ENCODE data around the gene USP13. TPM values are rescaled to one million over a fixed set of nuclear protein-coding genes. Genes with fewer than 3 reads are reported as not detected.

USP13 gene
- total RNA-seq, 4 donors from 2014 or later, result 117 to 453 (median 249) TPM

DNA sequence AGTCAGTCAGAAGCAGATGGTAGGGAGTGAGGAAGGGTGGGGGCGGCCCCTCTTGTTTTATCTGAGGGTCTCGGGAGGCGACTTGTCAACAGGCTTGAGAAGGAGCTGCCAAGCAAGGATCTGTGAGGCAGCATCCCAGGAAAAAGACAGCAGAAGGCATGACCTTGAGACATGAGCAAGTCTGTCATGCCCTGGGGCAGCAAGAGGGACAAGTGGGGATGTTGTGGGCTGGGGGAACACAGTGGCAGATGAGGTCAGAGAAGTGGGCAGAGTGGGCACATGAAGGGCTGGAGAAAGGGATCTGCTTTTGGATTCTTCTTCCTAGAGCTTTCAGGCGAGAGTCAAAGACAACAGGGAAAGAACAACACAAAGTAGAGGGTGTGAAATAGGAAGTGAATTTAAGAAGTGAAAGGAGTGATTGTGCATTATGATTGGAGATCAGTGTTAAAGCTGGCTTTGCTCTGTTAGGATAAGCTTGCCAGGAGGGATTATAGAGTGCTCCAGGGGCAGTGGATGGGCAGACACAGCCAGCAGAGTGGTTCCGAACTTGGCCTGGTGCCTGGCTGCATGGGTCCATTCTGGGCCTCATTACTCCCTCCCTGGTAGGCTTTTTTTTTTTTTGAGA is 73.3 kb downstream of the USP13 start:
- in situ Hi-C loops (cut with MboI; ENCODE audit: low sequenced_read_pairs in 4 of 4), result no loop called here
- no peaks in the 10 kb centered on the region for H3K27me3 ChIP-seq
- no peak for ATAC-seq
- H3K27ac ChIP-seq, result peak overlapping the region; percentile 70 to 75 (median 71)
- TF ChIP-seq POLR2A (IDR thresholded peaks at IDR 0.05), result no peak
- TF ChIP-seq, protein P1, sequence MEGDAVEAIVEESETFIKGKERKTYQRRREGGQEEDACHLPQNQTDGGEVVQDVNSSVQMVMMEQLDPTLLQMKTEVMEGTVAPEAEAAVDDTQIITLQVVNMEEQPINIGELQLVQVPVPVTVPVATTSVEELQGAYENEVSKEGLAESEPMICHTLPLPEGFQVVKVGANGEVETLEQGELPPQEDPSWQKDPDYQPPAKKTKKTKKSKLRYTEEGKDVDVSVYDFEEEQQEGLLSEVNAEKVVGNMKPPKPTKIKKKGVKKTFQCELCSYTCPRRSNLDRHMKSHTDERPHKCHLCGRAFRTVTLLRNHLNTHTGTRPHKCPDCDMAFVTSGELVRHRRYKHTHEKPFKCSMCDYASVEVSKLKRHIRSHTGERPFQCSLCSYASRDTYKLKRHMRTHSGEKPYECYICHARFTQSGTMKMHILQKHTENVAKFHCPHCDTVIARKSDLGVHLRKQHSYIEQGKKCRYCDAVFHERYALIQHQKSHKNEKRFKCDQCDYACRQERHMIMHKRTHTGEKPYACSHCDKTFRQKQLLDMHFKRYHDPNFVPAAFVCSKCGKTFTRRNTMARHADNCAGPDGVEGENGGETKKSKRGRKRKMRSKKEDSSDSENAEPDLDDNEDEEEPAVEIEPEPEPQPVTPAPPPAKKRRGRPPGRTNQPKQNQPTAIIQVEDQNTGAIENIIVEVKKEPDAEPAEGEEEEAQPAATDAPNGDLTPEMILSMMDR (IDR thresholded peaks at IDR 0.05 in 4 of 5, conservative IDR thresholded peaks at IDR 0.05 in 1 of 5), result no peak
- no peak for DNase-seq
- peaks cover 28 to 42% of the 10 kb centered on the region in 2 donors for H3K4me1 ChIP-seq
- peaks cover 0 to 26% of the 10 kb centered on the region in 2 donors for H3K36me3 ChIP-seq
- no peak overlapping the region for H3K4me3 ChIP-seq
- intact Hi-C loops (cut with DNase I; ENCODE audit: low total_unique reads), result no loop called here
- no peaks in the 10 kb centered on the region for H3K9me3 ChIP-seq

DNA sequence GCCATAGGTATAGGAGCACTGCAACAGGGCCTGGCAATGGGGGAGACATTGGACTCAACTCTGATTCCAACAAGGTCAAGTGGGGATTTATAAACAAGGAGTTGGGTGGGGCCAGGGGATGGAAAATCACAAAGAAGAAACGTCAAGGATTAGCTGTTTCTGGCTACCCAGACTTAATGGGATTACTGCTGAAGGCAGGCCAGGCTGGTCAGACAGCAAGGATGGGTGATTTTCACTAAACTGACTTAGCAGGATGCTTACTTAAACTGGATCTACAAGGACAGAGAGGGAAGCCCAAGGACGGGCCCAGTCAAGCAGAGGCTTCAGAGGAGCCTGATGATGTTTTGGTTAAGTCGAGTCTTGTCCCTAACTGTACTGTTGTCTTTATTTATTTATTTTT is 76.2 kb downstream of the USP13 start:
- ATAC-seq, result no peak

DNA sequence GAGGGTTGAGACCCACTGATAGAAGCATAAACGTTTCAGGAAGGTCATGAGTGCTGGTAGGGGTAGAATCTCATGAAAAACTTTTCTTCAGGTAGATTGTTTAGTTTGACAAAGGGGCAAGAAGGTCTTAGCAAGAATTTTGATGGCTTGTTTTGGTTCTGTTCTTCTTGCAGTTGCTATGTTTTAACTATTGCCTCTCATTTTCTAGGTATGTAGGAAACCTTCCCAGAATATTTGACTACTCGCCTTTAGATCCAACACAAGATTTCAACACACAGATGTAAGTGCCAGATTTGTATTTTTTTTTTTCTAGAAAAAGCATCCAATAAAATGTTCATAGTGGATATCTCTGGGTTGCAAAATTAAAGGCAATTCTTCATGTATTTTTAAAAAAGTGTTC is 77.1 kb downstream of the USP13 start:
- DNase-seq (no peak), ATAC-seq (no peak)
- intact Hi-C loops (cut with DNase I; ENCODE audit: low total_unique reads) (loop anchor here (5.0 kb wide), 1 partner anchor 63 kb away; no protein-coding TSS in a partner anchor), in situ Hi-C loops (cut with MboI; ENCODE audit: low sequenced_read_pairs in 4 of 4) (loop anchor here in 1 of 4 donors (5.0 kb wide), 1 partner anchor 58 kb away; no protein-coding TSS in a partner anchor)
- TF ChIP-seq, protein P1 (IDR thresholded peaks at IDR 0.05 in 4 of 5, conservative IDR thresholded peaks at IDR 0.05 in 1 of 5), result no peak
- no peak for TF ChIP-seq POLR2A (IDR thresholded peaks at IDR 0.05)
- Histone ChIP-seq H3K9me3 (no peaks in the 10 kb centered on the region), H3K27me3 (no peaks in the 10 kb centered on the region), H3K4me3 (no peak overlapping the region), H3K27ac (peak overlapping the region; percentile 88 to 96 (median 94)), H3K4me1 (peaks cover 63 to 64% of the 10 kb centered on the region in 2 donors), H3K36me3 (no peaks in the 10 kb centered on the region)

More for the DNA sequence above, 76.2 kb downstream of the USP13 start:
- Histone ChIP-seq H3K27me3 (no peaks in the 10 kb centered on the region), H3K4me3 (no peak overlapping the region), H3K36me3 (no peaks in the 10 kb centered on the region), H3K27ac (peak overlapping the region; percentile 88 to 96 (median 94)), H3K4me1 (peaks cover 54 to 66% of the 10 kb centered on the region in 2 donors), H3K9me3 (no peaks in the 10 kb centered on the region)
- DNase-seq, result no peak
- TF ChIP-seq POLR2A (IDR thresholded peaks at IDR 0.05), result no peak
- TF ChIP-seq, protein P1 (IDR thresholded peaks at IDR 0.05 in 4 of 5, conservative IDR thresholded peaks at IDR 0.05 in 1 of 5), result no peak
- intact Hi-C loops (cut with DNase I; ENCODE audit: low total_unique reads), result no loop called here
- in situ Hi-C loops (cut with MboI; ENCODE audit: low sequenced_read_pairs in 4 of 4), result no loop called here

- Histone ChIP-seq H3K27ac (peak overlapping the region; percentile 88 to 96 (median 94)), H3K4me3 (no peak overlapping the region)
- in situ Hi-C loops (cut with MboI; ENCODE audit: low sequenced_read_pairs in 4 of 4), result loop anchor here in 1 of 4 donors (5.0 kb wide), 1 partner anchor 58 kb away; no protein-coding TSS in a partner anchor
Observed at GRCh38 chr3:179730506-179730905, 77.7 kb downstream of the USP13 start.

More at GRCh38 chr3:179730506-179730905, 77.7 kb downstream of the USP13 start:
- ATAC-seq (peak; percentile 63 to 73), DNase-seq (peak; percentile 71 to 79)
- intact Hi-C loops (cut with DNase I; ENCODE audit: low total_unique reads), result loop anchor here (5.0 kb wide), 1 partner anchor 63 kb away; no protein-coding TSS in a partner anchor
- peak in 1 of 2 donors; percentile 22 for TF ChIP-seq POLR2A (IDR thresholded peaks at IDR 0.05)
- TF ChIP-seq, protein P1 (IDR thresholded peaks at IDR 0.05 in 4 of 5, conservative IDR thresholded peaks at IDR 0.05 in 1 of 5), result no peak
- Histone ChIP-seq H3K4me1 (peaks cover 65 to 66% of the 10 kb centered on the region in 2 donors), H3K27me3 (no peaks in the 10 kb centered on the region), H3K36me3 (no peaks in the 10 kb centered on the region), H3K9me3 (no peaks in the 10 kb centered on the region)
